ENCODE measurements around the gene IL15RA. TPM values are rescaled to one million over a fixed set of nuclear protein-coding genes. Genes with fewer than 3 reads are reported as not detected.

The IL15RA gene
- total and polyA plus RNA-seq, 2 donors (not counting 1 experiment from before 2014, with no cell fraction given), result 9.3 to 9.6 TPM

- Histone ChIP-seq H3K36me3 (replicated peaks in 1 of 2; ENCODE audit: control extremely low read depth in 1 of 2, control insufficient read depth in 1 of 2, extremely low read depth in 1 of 2, insufficient read depth in 2 of 2, low read length in 1 of 2) (no peaks in the 10 kb centered on the region), H3K9me3 (ENCODE audit: control extremely low read depth in 1 of 3, control insufficient read depth in 2 of 3, insufficient read depth in 1 of 3, low read length in 2 of 3) (peaks cover 0 to 11% (median 4%) of the 10 kb centered on the region in 3 donors), H3K27me3 (replicated peaks in 1 of 4; ENCODE audit: control extremely low read depth in 1 of 4, control insufficient read depth in 3 of 4, insufficient read depth in 4 of 4, low read length in 3 of 4) (no peaks in the 10 kb centered on the region), H3K4me1 (ENCODE audit: control insufficient read depth in 2 of 2, insufficient read depth in 2 of 2, low read length in 2 of 2) (peaks cover 0 to 4% of the 10 kb centered on the region in 2 donors), H3K79me2 (ENCODE audit: control insufficient read depth, insufficient read depth, low read length) (no peaks in the 10 kb centered on the region), H3K4me3 (ENCODE audit: control extremely low read depth in 1 of 5, extremely low read depth in 1 of 5, insufficient read depth in 1 of 5, low read depth in 2 of 5, low read length in 4 of 5) (no peak overlapping the region), H4K20me1 (ENCODE audit: control insufficient read depth, insufficient read depth, low read length, poor library complexity, severe bottlenecking) (no peaks in the 10 kb centered on the region), H3K27ac (ENCODE audit: low read length in 2 of 2) (no peak overlapping the region), H3K4me2 (replicated peaks; ENCODE audit: low read depth, low read length, poor library complexity, severe bottlenecking) (no peak overlapping the region), H2AFZ (ENCODE audit: insufficient read depth, low read depth, low read length, poor library complexity, severe bottlenecking) (no peak overlapping the region), H3K9ac (ENCODE audit: low read length) (no peak overlapping the region)
- Mint-ChIP-seq H3K27ac (no peak overlapping the region), H3K4me1 (peaks cover 3% of the 10 kb centered on the region), H3K4me3 (no peak overlapping the region), H3K27me3 (no peaks in the 10 kb centered on the region), H3K9me3 (ENCODE audit: insufficient read depth) (no peaks in the 10 kb centered on the region)
- ChIA-PET POLR2A (no interaction called here), CTCF (no interaction called here)
- no peak for DNase-seq
- no peak for ATAC-seq (ENCODE audit: low read depth)
- WGBS (ENCODE audit: insufficient coverage), result 94% methylated on average over 2 of the region's 2 CpGs
- intact Hi-C loops (cut with micrococcal nuclease), result no loop called here
- no peak for TF ChIP-seq CTCF (IDR thresholded peaks at IDR 0.05)
- no peak for TF ChIP-seq EZH2 (IDR thresholded peaks at IDR 0.05; ENCODE audit: borderline replicate concordance, insufficient read depth, low read depth, low read length, poor library complexity, severe bottlenecking)
Measured at GRCh38 chr10:6009150-6009549, 31.8 kb upstream of the IL15RA start.

- no peak overlapping the region for H3K27ac Mint-ChIP-seq
- POLR2A ChIA-PET, result no interaction called here
Measured at GRCh38 chr10:6008497-6009142, 31.3 kb upstream of the IL15RA start.

More at GRCh38 chr10:6008497-6009142, 31.3 kb upstream of the IL15RA start:
- Histone ChIP-seq H3K27ac (ENCODE audit: low read length in 2 of 2) (no peak overlapping the region), H3K9me3 (ENCODE audit: control extremely low read depth in 1 of 3, control insufficient read depth in 2 of 3, insufficient read depth in 1 of 3, low read length in 2 of 3) (peaks cover 0 to 11% (median 4%) of the 10 kb centered on the region in 3 donors), H3K79me2 (ENCODE audit: control insufficient read depth, insufficient read depth, low read length) (no peaks in the 10 kb centered on the region), H3K27me3 (replicated peaks in 1 of 4; ENCODE audit: control extremely low read depth in 1 of 4, control insufficient read depth in 3 of 4, insufficient read depth in 4 of 4, low read length in 3 of 4) (no peaks in the 10 kb centered on the region), H3K36me3 (replicated peaks in 1 of 2; ENCODE audit: control extremely low read depth in 1 of 2, control insufficient read depth in 1 of 2, extremely low read depth in 1 of 2, insufficient read depth in 2 of 2, low read length in 1 of 2) (no peaks in the 10 kb centered on the region), H3K4me2 (replicated peaks; ENCODE audit: low read depth, low read length, poor library complexity, severe bottlenecking) (no peak overlapping the region), H3K4me1 (ENCODE audit: control insufficient read depth in 2 of 2, insufficient read depth in 2 of 2, low read length in 2 of 2) (no peaks in the 10 kb centered on the region), H4K20me1 (ENCODE audit: control insufficient read depth, insufficient read depth, low read length, poor library complexity, severe bottlenecking) (no peaks in the 10 kb centered on the region), H2AFZ (ENCODE audit: insufficient read depth, low read depth, low read length, poor library complexity, severe bottlenecking) (no peak overlapping the region), H3K9ac (ENCODE audit: low read length) (no peak overlapping the region), H3K4me3 (ENCODE audit: control extremely low read depth in 1 of 5, extremely low read depth in 1 of 5, insufficient read depth in 1 of 5, low read depth in 2 of 5, low read length in 4 of 5) (no peak overlapping the region)
- Mint-ChIP-seq H3K4me1 (no peaks in the 10 kb centered on the region), H3K27me3 (no peaks in the 10 kb centered on the region), H3K9me3 (ENCODE audit: insufficient read depth) (no peaks in the 10 kb centered on the region), H3K4me3 (no peak overlapping the region)
- no peak for DNase-seq
- intact Hi-C loops (cut with micrococcal nuclease), result no loop called here
- ATAC-seq (ENCODE audit: low read depth), result no peak
- CTCF ChIA-PET, result no interaction called here
- 100% methylated on average over 1 of the region's 5 CpGs for WGBS (ENCODE audit: insufficient coverage)
- TF ChIP-seq CTCF (IDR thresholded peaks at IDR 0.05) (no peak), EZH2 (IDR thresholded peaks at IDR 0.05; ENCODE audit: borderline replicate concordance, insufficient read depth, low read depth, low read length, poor library complexity, severe bottlenecking) (no peak)

All from B cell (primary cell).